ENCODE data around the gene LRCOL1.

The LRCOL1 gene

DNA sequence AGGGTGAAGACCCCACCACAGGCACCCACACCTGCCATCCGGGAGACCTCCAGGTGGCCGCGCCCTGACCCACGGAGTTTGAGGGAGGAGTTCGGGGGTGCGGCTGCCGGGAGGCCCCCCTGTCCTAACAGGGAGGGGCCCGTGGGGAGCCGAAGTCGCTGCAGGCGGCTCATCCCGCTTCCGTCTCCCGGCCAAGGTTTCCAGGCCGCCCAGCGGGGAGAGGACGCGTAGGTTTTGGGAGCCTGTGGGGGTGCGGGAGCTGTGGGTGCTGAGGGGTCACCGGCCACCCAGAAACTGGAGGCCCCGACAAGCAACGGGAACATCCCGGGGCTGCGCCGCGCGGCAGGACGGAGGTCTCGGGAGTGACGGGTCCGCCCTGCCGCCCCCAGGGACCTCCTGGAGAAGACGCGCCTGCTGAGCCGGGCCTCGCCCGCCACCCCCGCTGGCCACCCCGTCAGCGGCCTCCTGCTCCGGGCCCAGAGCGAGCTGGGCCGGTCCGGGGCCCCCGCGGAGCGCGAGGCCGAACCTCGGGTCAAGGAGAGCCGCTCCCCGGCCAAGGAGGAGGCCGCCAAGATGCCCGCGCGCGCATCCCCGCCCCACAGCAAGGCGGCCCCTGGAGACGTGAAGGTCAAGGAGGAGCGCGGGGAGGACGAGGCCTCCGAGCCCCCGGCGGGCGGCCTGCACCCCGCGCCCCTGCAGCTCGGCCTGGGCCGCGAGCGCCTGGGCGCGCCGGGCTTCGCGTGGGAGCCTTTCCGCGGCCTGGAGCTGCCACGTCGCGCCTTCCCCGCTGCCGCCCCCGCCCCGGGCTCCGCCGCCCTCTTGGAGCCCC lies 27.6 kb downstream of the LRCOL1 start:
- DNase-seq (ENCODE audit: low read depth in 2 of 2), result no peak

DNA sequence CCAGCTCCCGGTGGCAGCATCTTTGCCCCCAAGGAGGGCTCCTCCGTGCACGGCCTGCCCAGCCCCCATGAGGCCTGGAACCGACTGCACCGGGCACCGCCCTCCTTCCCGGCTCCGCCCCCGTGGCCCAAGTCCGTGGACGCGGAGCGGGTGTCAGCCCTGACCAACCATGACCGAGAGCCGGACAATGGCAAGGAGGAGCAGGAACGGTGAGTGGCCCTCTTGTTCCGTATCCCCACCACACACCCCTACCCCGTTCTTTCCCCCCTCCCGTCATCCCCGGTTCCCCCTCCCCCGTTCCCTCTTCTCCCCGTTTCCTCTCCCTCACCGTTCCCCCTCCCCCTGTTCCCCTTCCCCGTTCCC lies 28.3 kb downstream of the LRCOL1 start:
- no peak for DNase-seq (ENCODE audit: low read depth in 2 of 2)

DNA sequence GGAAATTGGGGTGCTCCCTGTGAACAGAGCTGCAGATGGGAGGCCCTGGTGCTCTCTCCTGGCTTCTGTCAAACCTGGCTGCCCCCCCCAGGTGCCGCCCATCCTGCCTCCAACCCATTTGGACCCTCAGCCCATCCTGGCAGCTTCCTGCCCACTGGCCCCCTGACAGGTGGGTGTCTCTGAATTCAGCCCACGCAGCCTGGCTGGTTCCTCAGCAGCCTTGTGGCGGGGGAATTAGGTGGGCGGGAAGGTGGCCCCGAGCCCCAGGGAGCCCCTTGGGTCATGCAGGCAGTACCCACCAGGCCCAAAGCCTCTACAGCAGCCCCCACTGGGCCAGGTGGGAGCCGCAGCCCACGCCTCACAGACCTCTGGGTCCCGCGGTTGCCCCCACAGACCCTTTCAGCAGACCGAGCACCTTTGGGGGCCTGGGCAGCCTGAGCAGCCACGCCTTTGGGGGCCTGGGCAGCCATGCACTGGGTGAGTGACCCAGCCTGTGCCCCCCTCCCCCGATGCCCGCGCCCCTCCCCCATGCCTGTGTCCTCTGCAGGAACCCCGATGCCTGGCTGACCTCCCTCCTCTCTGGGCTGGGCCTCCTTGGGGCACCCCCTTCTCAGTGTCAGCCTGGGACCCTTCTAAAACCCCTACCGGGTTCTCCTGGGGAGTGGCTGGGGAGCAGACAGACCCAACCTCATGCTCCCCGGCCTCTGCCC lies 28.9 kb downstream of the LRCOL1 start:
- no peak for DNase-seq (ENCODE audit: low read depth in 2 of 2)

DNA sequence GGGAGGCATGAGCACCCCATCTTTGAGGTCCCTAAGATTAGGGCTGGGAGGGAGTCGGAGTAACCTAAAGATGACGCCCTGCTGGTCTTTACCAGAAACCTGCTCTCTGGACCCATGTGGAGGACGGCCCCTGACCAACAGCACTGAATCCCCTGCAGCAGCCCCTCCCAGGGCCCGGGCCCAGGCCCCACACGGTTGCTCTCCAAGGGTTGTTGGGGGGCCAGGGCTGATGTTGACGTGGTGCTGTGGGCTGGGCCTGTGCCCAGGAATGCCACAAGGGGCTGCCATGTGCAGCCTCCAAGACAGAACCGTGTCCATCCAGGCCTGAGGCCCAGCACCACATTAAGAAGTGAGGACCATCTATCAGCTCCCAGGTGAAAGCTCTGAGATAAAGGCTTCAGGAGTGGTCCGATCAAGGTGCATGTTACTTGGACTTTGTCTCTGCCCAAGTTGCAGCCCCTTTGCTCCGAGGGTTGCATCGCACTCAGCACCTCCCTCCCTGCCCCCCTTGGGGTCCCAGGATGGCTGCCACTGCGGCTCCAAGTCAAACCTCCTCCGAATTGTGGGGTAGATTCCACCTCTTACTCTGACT lies 29.6 kb downstream of the LRCOL1 start:
- no peak for DNase-seq (ENCODE audit: low read depth in 2 of 2)

DNA sequence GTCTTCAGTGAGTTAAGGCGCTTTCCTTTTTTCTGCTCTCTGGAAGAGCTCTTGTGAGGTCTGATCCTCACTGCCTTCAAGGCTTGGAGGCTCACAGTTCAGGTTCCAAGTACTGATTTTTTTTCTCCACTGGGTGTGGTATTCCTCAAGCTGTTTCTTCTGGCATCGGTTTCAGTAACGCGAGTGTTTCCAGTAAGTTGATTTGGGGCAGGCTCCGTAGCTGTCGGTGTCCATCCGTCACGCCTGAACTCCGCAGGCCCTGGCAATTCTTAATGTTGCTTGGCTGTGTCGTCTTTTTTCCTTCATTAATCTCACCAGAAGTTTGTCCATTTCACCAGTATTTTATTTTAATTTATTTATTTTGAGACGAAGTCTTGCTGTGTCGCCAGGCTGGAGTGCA lies 30.6 kb downstream of the LRCOL1 start:
- no peak for DNase-seq (ENCODE audit: low read depth in 2 of 2)

DNA sequence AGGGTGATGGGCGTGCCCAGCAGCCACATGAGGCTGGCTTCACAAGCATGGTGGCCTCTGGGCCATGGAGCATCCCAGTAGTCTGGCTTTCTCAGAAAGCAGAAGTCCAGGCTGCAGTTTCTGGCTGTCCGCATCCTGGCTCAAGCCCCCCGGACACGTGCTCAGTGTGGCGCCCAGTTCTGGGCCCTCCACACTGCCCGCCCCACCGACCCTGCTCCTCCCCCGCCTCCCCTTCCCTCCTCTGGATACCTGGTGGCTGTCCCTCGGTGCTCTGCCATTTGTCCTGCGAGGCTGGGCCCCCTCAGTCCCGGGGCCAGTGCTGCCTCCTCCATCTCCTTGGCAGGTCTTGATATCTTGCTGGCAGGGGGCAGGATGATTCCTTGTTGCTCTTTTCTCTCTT lies 31.6 kb downstream of the LRCOL1 start:
- DNase-seq (ENCODE audit: low read depth in 2 of 2), result no peak

DNA sequence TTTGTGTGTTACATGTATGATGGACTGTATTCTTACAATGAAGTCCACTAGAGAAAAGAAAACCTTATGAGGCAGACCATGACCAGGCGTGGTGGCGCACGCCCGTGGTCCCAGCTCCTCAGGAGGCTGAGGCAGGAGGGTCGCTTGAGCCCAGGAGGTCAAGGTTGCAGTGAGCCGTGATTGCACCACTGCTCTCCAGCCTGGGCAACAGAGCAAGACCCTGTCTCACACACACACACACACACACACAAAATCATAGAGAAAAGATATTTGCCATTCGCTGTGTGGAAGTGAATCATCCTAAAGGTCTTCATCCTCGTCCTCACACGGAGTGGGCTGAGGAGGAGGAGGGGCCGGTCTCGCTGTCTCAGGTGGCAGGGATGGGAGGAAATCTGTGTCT lies 32.3 kb downstream of the LRCOL1 start:
- DNase-seq (ENCODE audit: low read depth in 2 of 2), result no peak

DNA sequence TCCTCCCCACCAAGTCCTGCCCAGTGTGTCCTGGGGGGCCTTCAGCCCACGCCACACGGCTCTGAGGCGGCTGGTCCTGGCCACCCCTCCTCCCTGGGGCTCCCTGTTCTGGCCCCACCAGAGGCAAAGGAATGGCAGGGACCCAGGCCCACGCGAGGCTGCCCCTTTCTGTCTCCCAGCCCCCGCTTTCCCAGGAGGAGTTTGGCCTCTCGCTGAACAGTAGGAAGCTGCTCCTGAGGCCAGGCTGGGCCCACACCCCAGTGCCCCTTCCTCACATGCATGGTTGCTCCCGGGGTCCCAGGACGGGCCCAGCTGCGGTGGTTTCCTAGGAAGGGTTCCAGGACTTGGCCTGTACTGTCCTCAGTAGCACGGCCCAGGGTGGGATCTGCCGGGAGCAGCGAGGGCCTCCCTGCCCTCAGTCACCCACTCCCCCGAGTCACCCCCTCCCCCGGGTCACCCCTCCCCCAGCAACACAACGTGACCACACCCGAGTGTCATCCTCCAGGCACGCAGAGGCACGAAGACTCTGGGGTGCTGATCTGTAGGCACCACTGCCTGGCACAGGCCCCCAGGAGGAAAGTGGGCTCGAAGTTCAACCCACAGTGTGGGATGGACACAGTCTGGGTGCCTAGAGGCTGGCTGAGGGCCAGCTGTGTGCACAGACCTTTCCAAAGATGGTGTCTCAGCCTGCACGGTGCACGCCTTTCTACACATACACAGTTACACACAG lies 33.0 kb downstream of the LRCOL1 start:
- no peak for DNase-seq (ENCODE audit: low read depth in 2 of 2)

DNA sequence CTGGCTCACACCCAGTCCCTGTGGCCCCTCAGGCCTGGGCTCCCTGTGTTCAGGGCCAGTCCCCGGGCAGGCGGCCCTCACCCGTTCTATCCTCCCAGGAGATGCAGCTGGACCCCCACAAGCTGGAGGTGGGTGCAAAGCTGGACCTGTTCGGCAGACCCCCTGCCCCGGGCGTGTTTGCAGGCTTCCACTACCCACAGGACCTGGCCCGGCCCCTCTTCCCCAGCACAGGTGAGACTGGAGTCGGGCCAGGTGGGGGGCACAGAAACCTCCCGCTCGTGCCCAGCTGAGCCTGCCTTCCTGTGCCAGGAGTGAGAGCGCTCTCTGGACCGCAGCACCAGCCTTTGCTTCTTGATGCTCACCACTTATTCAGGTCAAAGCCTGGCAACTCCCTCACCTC lies 33.7 kb downstream of the LRCOL1 start:
- DNase-seq (ENCODE audit: low read depth in 2 of 2), result no peak

DNA sequence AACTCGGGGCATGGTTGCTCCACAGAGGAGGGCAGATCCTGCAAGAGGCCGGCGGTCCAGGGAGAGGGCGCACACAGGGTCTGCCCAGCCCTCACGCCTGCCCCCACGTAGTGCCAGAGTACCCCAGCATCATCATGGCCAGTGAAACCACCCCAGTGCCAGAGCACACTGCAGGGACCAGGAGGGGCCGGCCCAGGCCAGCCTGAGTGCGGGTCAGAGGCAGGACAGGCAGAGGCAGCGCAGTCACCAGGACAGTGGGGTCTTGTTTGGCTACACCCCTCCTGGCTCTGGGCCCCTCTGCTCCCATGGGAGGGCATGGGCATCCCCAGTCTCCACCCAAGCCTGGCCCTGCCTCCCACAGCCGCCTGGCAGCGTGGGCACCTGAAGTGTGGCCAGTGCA lies 34.7 kb downstream of the LRCOL1 start:
- DNase-seq (ENCODE audit: low read depth in 2 of 2), result no peak

DNA sequence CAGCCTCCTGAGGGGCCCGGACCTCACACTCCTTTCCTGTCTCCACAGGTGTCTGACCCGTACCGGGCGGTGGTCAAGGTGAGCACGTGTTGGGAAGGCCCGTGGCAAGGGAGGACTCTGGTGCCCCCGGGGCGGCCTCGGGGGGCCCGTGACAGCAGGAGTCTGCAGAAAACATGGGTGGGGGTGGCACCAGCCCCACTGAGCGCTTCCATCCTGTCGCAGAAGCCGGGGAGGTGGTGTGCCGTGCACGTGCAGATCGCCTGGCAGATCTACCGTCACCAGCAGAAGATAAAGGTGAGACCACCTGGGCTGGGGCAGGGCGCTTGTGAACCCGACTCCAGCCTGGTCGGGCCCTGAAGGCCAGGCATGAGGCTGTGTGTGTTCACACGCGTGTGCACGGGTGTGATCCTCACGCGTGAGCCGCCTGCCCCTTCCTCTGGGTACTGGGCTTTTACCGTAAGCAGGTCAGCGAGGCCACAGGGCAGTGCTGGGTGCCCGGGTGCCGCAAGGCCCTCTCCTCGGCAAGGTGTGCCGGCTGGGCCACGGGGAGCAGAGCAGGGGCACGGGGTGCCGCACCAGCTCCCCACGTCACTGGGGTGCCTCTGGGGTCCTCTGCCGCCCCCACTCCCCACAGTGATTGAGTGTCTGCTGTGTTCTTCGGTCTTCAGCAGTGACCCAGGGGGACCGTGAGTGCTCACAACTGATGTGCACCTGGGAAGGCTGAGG lies 35.9 kb downstream of the LRCOL1 start:
- no peak for DNase-seq (ENCODE audit: low read depth in 2 of 2)

DNA sequence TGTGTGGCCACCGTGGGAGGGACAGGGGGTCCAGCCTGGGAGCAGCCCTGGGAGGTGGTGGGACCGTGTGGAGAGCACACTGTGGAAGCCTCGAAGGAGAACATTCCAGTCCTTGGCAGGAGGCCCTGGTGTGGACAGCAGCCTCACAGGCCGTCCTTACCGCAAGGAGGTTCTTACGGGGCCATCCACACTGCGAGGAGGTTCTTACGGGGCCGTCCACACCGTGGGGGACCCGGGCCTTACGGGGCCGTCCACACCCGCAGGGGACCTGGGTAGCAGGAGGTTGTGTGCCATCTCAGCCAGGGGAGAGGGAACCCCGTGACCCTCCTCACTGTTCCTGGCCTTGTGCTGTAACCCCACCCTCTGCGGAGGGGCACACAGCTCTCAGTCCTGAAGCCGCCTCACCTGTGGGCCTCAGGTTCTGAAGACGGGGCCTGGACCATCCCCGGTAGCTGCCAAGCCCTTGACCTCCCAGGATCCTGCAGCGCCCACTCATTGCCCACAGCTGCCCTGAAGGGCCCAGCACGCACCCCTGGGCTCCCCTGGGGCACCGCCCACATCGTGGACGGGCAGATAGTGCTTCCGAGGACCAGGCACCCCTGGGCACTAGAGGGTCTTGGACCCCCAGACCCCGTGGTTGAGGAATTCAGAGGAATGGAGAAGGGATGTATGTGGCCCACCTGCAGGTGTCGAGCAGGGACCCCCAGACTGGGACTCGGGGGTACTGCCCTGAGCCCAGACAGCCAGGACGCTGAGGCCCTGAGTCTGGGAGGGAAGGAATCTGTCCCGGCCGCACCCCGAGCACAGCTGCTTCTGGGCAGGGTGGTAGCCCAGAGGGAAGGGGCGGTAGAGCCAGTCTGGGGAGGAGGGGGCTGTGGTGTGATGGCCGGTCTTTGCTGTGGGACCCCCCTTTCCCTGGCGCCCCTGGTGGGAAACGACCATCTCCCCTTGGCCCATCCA lies 37.3 kb downstream of the LRCOL1 start:
- DNase-seq (ENCODE audit: low read depth in 2 of 2), result no peak

DNA sequence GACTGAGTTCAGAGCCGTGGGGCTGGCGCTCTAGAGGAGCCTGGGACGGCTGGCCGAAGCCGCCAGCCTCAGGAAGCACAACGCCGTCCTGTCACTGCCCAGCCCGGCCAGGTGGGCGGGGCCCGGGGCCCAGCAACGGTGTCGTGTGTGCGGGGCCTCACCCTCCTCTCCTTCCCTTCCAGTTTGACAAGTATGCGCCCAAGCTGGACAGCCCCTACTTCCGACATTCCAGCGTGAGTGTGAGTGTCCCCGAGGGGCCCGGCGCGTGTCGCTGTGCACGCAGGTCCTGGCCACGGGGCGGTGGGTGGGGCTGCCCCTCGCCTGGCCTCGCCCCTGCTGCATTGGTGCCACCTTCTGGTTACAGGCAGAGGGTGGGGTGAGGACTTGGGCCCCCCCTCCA lies 38.3 kb downstream of the LRCOL1 start:
- no peak for DNase-seq (ENCODE audit: low read depth in 2 of 2)

DNA sequence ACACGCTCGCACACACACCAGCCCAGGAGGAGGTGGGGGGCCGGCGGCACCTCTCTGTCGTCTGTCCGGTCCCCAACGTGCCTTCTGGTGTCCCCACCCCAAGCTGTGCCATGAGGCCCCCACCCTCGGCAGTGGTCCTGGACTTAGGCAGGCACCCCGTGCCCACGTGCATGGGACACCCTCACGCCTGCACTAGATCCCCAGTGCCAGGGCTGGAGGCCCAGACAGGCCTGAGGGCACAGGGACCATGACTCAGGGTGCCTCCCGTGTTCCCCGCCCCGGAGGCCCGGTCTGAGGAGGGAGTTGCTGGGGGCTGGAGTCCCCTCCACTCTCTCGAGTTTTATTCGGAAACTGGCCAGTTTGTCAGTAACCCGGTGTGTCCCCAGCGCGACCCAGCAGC lies 38.8 kb downstream of the LRCOL1 start:
- DNase-seq (ENCODE audit: low read depth in 2 of 2), result no peak

DNA sequence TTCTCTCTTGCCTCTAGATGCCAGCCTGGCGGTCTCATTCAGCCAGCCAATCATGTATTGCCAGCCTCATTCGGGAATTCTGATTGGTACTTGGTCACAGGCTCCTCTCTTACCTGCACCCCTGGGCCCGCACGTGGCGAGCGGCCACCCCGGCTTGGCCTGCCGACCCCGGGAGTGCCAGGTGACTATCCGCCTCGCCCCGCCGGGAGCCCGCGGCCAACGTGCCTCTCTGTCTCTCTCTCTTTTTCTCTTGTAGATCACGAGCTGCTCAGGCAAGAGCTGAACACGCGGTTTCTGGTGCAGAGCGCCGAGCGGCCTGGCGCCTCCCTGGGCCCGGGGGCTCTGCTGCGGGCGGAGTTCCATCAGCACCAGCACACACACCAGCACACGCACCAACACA lies 39.3 kb downstream of the LRCOL1 start:
- DNase-seq (ENCODE audit: low read depth in 2 of 2), result no peak

DNA sequence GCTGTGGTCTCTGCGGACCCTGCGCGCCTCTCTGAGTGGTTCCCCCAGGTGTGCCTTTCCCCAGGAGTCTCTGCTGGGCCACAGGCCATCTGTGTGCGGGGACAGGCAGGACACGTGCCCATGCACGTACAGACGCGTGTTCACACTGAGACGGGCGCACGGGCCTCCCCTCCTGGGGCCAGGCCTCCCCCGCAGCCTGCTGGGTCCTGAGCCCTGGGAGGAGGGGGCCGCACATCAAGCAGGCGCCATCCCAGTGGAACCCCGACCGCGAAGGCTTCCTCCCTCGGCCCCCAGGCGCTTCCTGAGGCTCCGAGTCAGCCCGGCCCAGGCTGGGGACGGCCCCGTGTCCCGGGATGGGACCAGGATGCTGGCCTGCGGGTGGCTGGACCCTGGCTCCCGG lies 39.7 kb downstream of the LRCOL1 start:
- no peak for DNase-seq (ENCODE audit: low read depth in 2 of 2)

DNA sequence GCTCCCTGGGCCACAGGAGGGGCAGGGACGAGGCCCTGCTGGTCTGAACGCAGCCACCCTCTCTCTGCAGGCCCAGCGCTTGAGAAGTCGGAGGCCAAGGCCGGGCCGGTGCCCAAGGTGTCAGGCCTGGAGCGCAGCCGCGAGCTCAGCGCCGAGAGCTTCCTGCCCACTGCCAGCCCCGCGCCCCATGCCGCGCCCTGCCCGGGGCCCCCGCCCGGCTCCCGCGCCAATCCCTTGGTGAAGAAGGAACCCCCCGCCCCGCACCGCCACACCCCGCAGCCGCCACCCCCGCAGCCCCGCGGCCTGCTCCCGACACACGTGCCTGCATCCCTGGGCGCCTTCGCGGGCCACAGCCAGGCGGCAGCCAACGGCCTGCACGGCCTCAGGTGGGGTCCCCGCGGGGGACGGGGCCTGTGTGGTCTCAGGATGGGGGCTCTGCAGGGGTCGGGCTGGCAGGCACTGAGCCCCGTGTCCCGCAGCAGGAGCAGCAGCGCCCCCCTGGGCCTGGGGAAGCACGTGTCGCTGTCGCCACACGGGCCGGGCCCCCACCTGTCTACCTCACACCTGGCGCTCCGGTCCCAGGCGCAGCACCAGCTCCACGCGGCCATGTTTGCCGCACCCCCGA lies 40.4 kb downstream of the LRCOL1 start:
- DNase-seq (ENCODE audit: low read depth in 2 of 2), result no peak

DNA sequence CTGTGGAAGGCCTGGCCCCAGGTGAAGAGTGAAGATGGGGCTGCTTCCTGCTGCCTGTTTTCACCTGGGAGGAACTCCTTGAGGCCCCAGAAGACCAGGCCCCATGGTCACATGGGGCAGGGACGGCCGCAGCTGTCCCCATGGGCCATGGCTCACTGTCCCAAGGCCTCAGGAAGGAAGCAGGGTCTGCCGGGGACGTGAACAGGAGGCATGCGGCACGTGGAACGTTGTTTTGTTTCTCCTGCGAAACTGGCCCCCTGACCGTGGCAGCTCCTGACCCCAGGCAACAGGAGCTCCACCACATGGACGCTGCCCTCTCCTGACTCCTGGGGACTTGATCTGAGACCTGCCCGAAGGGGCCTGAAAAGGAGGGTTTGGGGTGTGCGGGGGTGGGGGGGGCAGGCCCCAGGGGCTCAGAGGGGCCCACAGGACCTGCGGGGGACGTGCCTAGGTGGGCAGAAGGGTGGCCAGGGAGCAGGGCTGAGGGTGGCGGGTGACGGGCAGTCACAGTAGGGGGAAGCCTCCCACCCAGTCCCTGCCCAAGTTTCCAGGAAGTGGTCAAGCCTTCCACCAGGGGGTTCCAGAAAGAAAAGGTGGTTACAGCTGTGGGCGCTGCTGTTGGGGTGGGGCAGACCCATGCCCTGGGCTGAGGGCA lies 41.4 kb downstream of the LRCOL1 start:
- no peak for DNase-seq (ENCODE audit: low read depth in 2 of 2)

DNA sequence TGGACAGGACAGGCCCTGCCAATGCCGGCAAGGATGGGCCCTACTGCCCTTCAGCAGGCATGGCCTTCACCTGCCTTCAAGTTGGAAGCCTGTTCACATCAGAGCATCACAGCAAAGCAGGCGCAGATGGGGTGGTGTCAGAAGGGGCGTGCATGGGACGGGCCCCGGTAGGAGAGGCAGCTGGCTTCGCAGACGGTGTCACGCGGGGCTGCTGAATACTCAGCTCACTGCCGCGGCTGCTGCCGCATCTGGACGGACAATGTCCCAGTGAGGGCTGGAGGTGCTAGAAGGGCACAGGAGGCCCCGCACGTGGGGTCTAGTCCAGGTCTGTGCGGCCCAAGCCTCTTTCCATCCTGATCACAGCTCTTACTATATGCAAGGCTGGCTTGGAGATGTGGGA lies 42.1 kb downstream of the LRCOL1 start:
- DNase-seq (ENCODE audit: low read depth in 2 of 2), result no peak

All from activated CD4-positive, alpha-beta T cell treated with anti-CD3 and anti-CD28 coated beads for 24 hours (primary cell).